ENCODE measurements around the gene TBC1D22A. TPM values are rescaled to one million over a fixed set of nuclear protein-coding genes. Genes with fewer than 3 reads are reported as not detected.

Gene TBC1D22A
- total and polyA plus RNA-seq, 10 of the 15 experiments (the other 5 are each of a cell fraction or from before 2014, with no cell fraction given): 0.63 to 44.7 (median 27.4) TPM

DNA sequence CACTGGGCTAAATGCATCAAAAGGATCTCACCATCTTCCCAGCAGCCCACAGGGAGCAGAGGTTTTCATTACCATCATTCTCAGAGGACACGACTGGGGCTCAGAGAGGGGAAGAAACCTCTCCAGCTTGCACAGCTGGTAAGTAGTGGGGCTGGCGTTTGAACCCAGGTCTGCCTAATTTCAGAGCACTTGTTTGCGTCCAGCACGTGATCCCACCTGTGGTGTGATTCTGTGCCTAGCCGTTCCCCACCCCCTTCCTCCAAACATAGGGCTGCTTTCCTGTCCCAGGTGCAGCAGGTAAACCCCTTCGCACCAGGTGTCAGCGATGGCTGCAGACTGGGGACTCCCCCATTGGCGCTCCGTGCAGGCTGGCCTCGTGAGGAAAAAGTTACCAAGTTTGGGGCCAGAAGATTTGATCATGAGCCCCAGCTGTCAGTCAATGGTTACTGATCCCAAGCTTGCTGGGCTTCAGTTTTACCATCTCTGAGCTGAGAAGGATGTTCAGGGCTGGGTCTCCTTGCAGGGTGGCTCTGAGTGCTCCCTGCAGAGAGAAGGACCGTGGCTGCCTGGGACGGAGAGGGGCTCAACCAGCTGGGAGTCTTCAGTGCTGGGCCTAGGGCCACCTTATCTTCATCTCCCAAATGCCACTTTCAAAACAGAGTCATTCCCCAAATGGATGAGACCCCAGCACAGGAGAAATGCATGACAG lies 445.6 kb downstream of the TBC1D22A start:
- Histone ChIP-seq H3K4me2 (ENCODE audit: control insufficient read depth, insufficient read depth) (no peak overlapping the region), H3K79me2 (ENCODE audit: control insufficient read depth, insufficient read depth, low read length) (no peaks in the 10 kb centered on the region), H3K27me3 (replicated peaks in 1 of 2; ENCODE audit: control insufficient read depth in 2 of 2, insufficient read depth in 2 of 2, low read length in 1 of 2) (no peaks in the 10 kb centered on the region), H3K36me3 (ENCODE audit: control insufficient read depth in 2 of 2, insufficient read depth in 2 of 2, low read length in 1 of 2) (no peaks in the 10 kb centered on the region), H3K4me1 (ENCODE audit: control insufficient read depth, insufficient read depth, low read length) (no peaks in the 10 kb centered on the region), H2AFZ (ENCODE audit: control insufficient read depth, low read depth, low read length) (no peak overlapping the region), H4K20me1 (ENCODE audit: control insufficient read depth, insufficient read depth) (no peaks in the 10 kb centered on the region), H3K27ac (ENCODE audit: control insufficient read depth, insufficient read depth) (no peak overlapping the region), H3K9me3 (replicated peaks; ENCODE audit: control insufficient read depth, insufficient read depth, low read length) (no peaks in the 10 kb centered on the region), H3K9ac (ENCODE audit: control insufficient read depth, insufficient read depth, low read length) (no peak overlapping the region), H3K4me3 (no peak overlapping the region)
- RAD21 ChIA-PET (ENCODE audit: unreplicated experiment): no interaction called here
- intact Hi-C loops (cut with micrococcal nuclease; ENCODE audit: unreplicated experiment) (no loop called here), in situ Hi-C loops (cut with MboI) (no loop called here)
- ATAC-seq: no peak
- CTCF ChIA-PET: no interaction called here
- TF ChIP-seq RCOR1 (conservative IDR thresholded peaks at IDR 0.05; ENCODE audit: low read depth, low read length) (no peak), SMARCA5 (IDR thresholded peaks at IDR 0.05) (no peak), CBX3 (IDR thresholded peaks at IDR 0.05; ENCODE audit: borderline replicate concordance, low read depth) (no peak), SREBF1 (IDR thresholded peaks at IDR 0.05; ENCODE audit: low read length) (no peak), TCF12 (IDR thresholded peaks at IDR 0.05; ENCODE audit: low read depth, low read length) (no peak), ZNF217 (IDR thresholded peaks at IDR 0.05) (no peak), JUND (IDR thresholded peaks at IDR 0.05; ENCODE audit: low read depth, low read length) (no peak), BHLHE40 (IDR thresholded peaks at IDR 0.05; ENCODE audit: borderline replicate concordance in 1 of 2, low read depth in 2 of 2, low read length in 1 of 2) (no peak), SP1 (IDR thresholded peaks at IDR 0.05; ENCODE audit: low read depth, low read length) (no peak), SRF (IDR thresholded peaks at IDR 0.05; ENCODE audit: low read depth in 2 of 2, low read length in 2 of 2) (no peak), RAD51 (IDR thresholded peaks at IDR 0.05) (no peak), ZZZ3 (IDR thresholded peaks at IDR 0.05; ENCODE audit: control insufficient read depth, insufficient read length, low read depth) (no peak), CREM (IDR thresholded peaks at IDR 0.05; ENCODE audit: low read depth) (no peak), KDM1A (IDR thresholded peaks at IDR 0.05; ENCODE audit: borderline replicate concordance) (no peak), BCL11A (IDR thresholded peaks at IDR 0.05; ENCODE audit: low read depth, low read length) (no peak), ATF7 (IDR thresholded peaks at IDR 0.05; ENCODE audit: low read depth) (no peak)
- TF ChIP-seq, protein P1, sequence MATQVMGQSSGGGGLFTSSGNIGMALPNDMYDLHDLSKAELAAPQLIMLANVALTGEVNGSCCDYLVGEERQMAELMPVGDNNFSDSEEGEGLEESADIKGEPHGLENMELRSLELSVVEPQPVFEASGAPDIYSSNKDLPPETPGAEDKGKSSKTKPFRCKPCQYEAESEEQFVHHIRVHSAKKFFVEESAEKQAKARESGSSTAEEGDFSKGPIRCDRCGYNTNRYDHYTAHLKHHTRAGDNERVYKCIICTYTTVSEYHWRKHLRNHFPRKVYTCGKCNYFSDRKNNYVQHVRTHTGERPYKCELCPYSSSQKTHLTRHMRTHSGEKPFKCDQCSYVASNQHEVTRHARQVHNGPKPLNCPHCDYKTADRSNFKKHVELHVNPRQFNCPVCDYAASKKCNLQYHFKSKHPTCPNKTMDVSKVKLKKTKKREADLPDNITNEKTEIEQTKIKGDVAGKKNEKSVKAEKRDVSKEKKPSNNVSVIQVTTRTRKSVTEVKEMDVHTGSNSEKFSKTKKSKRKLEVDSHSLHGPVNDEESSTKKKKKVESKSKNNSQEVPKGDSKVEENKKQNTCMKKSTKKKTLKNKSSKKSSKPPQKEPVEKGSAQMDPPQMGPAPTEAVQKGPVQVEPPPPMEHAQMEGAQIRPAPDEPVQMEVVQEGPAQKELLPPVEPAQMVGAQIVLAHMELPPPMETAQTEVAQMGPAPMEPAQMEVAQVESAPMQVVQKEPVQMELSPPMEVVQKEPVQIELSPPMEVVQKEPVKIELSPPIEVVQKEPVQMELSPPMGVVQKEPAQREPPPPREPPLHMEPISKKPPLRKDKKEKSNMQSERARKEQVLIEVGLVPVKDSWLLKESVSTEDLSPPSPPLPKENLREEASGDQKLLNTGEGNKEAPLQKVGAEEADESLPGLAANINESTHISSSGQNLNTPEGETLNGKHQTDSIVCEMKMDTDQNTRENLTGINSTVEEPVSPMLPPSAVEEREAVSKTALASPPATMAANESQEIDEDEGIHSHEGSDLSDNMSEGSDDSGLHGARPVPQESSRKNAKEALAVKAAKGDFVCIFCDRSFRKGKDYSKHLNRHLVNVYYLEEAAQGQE (IDR thresholded peaks at IDR 0.05; ENCODE audit: low read depth, low read length): no peak
- no peak for FAIRE-seq
- no peak for DNase-seq (ENCODE audit: low read depth, low spot score)
- SMC1A ChIA-PET (ENCODE audit: uncharacterized antibody, unreplicated experiment): no interaction called here
- 46% methylated on average over 12 of the region's 12 CpGs for WGBS (ENCODE audit: insufficient coverage, insufficient replicate concordance, low lambda C conversion rate, missing lambda C conversion rate)
- BruUV-seq (replicated peaks): no TSS peak
- POLR2A ChIA-PET: no interaction called here

Measured in GM12878 (cell line).